ENCODE measurements around the gene TSPAN4. TPM values are rescaled to one million over a fixed set of nuclear protein-coding genes. Genes with fewer than 3 reads are reported as not detected.

TSPAN4 gene
- total RNA-seq, 1 donor, result 164 TPM

- peak; percentile 43 for DNase-seq (ENCODE audit: low read depth)
Measured at GRCh38 chr11:819943-820649, 22.6 kb upstream of the TSPAN4 start.

GRCh38 chr11:820655-821511, 21.8 kb upstream of the TSPAN4 start:
- DNase-seq (ENCODE audit: low read depth), result peak; percentile 63
- no peak for TF ChIP-seq CTCF (IDR thresholded peaks at IDR 0.05; ENCODE audit: insufficient read depth, low read length)
- H3K4me3 ChIP-seq (ENCODE audit: low read depth, low read length), result peak overlapping the region; percentile 88

More at GRCh38 chr11:819943-820649, 22.6 kb upstream of the TSPAN4 start:
- TF ChIP-seq CTCF (IDR thresholded peaks at IDR 0.05; ENCODE audit: insufficient read depth, low read length), result no peak
- peak overlapping the region; percentile 88 for H3K4me3 ChIP-seq (ENCODE audit: low read depth, low read length)

- H3K4me3 ChIP-seq (ENCODE audit: low read depth, low read length), result peak overlapping the region; percentile 88
- no peak for DNase-seq (ENCODE audit: low read depth)
- TF ChIP-seq CTCF (IDR thresholded peaks at IDR 0.05; ENCODE audit: insufficient read depth, low read length), result no peak
Measured at GRCh38 chr11:821512-822371, 20.9 kb upstream of the TSPAN4 start.

DNA sequence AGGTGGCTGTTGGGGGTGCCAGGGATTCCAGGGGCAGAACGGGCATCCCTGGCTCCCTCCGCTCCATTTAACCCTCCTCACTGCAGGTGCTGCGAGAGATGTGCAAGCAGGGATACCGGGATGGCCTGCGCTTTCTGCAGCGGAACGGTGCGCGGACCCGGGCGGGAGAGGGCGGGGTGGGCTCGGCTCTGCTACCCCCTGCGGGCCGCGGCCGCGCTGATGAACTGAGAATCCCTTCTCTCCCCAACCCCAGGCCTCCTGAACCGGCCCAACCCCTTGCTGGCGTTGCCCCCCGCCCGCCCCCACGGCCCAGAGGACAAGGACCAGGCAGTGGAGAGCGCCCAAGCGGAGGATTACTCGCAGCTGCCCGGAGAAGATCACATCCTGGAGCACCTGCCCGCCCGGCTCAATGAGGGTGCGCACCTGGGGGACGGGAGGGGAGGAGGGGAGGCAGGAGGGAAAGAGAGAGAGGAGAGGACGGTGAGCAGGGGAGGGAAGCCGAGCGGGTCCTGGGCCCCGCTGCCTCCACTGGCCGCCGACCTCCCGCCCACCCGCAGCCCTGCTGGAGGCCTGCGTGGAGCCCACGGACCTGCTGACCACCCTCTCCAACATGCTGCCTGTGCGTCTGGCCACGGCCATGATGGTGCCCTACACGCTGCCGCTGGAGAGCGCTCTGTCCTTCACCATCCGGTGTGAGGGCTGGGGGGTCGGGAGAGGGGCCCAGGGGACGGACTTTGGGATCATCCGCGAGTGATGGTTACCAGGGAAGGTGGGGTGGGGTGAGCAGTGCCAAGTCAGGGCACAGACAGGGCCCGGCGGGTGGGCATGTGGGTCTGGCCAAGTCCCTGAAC, 19.0 kb upstream of the TSPAN4 start:
- no peak for DNase-seq (ENCODE audit: low read depth)
- TF ChIP-seq CTCF (IDR thresholded peaks at IDR 0.05; ENCODE audit: insufficient read depth, low read length), result no peak
- no peak overlapping the region for H3K4me3 ChIP-seq (ENCODE audit: low read depth, low read length)

GRCh38 chr11:824292-824880, 18.3 kb upstream of the TSPAN4 start:
- no peak for TF ChIP-seq CTCF (IDR thresholded peaks at IDR 0.05; ENCODE audit: insufficient read depth, low read length)
- no peak for DNase-seq (ENCODE audit: low read depth)
- H3K4me3 ChIP-seq (ENCODE audit: low read depth, low read length), result no peak overlapping the region
